ENCODE results near the gene DDAH2. TPM values are rescaled to one million over a fixed set of nuclear protein-coding genes. Genes with fewer than 3 reads are reported as not detected.
A peak's percentile ranks its signal among the peaks of the same experiment; 100 is the strongest.

The DDAH2 gene
- total RNA-seq (ENCODE audit: unreplicated experiment) = 145 TPM
- long read RNA-seq, transcript DDAH2-213 (7 exons, 1,688 nt) = major isoform, 92 of 114 reads
- long read RNA-seq, transcript DDAH2-211 (7 exons, 1,330 nt) = minor isoform, 8 of 114 reads
- long read RNA-seq, partial matches to known transcripts = 0 of 114 reads
- long read RNA-seq, other reads (novel, unspliced or antisense) = 8 of 114 reads

- H3K36me3 Mint-ChIP-seq (ENCODE audit: low read depth, unreplicated experiment) = peaks cover 43% of the 10 kb centered on the region
- TF ChIP-seq CTCF (IDR thresholded peaks at IDR 0.05; ENCODE audit: unreplicated experiment) = no peak
These were observed at the start of gene DDAH2 for GRCh38 chr6:31728767-31729514. DDAH2 (minus strand) TSS chr6:31729299; CDS start chr6:31729161, 138 bp downstream.

GRCh38 chr6:31778193-31778592 lies 49.1 kb upstream of the DDAH2 start:
- DNase-seq (ENCODE audit: low spot score) = no peak
- H3K27ac Mint-ChIP-seq (ENCODE audit: unreplicated experiment) = no peak overlapping the region
- no peak for TF ChIP-seq CTCF (IDR thresholded peaks at IDR 0.05; ENCODE audit: unreplicated experiment)
- H3K4me1 Mint-ChIP-seq (ENCODE audit: unreplicated experiment) = no peaks in the 10 kb centered on the region
- peaks cover 2% of the 10 kb centered on the region for H3K27me3 Mint-ChIP-seq (ENCODE audit: unreplicated experiment)
- peaks cover 5% of the 10 kb centered on the region for H3K36me3 Mint-ChIP-seq (ENCODE audit: low read depth, unreplicated experiment)
- H3K9me3 Mint-ChIP-seq (ENCODE audit: unreplicated experiment) = no peaks in the 10 kb centered on the region
- H3K4me3 Mint-ChIP-seq (ENCODE audit: unreplicated experiment) = no peak overlapping the region

More at GRCh38 chr6:31728767-31729514, at the start of gene DDAH2:
- Mint-ChIP-seq H3K27ac (ENCODE audit: unreplicated experiment) (peak within 1 kb of the TSS; percentile 91), H3K4me1 (ENCODE audit: unreplicated experiment) (peaks cover 43% of the 10 kb centered on the region), H3K9me3 (ENCODE audit: unreplicated experiment) (no peaks in the 10 kb centered on the region), H3K27me3 (ENCODE audit: unreplicated experiment) (peaks cover 11% of the 10 kb centered on the region), H3K4me3 (ENCODE audit: unreplicated experiment) (peak within 1 kb of the TSS; percentile 98)
- DNase-seq (ENCODE audit: low spot score) = no peak

- no peaks in the 10 kb centered on the region for H3K9me3 Mint-ChIP-seq (ENCODE audit: unreplicated experiment)
- no peak for DNase-seq (ENCODE audit: low spot score)
- no peak overlapping the region for H3K27ac Mint-ChIP-seq (ENCODE audit: unreplicated experiment)
- H3K4me1 Mint-ChIP-seq (ENCODE audit: unreplicated experiment) = no peaks in the 10 kb centered on the region
- TF ChIP-seq CTCF (IDR thresholded peaks at IDR 0.05; ENCODE audit: unreplicated experiment) = no peak
- H3K27me3 Mint-ChIP-seq (ENCODE audit: unreplicated experiment) = peaks cover 2% of the 10 kb centered on the region
- H3K4me3 Mint-ChIP-seq (ENCODE audit: unreplicated experiment) = no peak overlapping the region
- peaks cover 1% of the 10 kb centered on the region for H3K36me3 Mint-ChIP-seq (ENCODE audit: low read depth, unreplicated experiment)
These were observed 48.6 kb upstream of the DDAH2 start for GRCh38 chr6:31777667-31778050.

GRCh38 chr6:31776989-31777666 lies 48.0 kb upstream of the DDAH2 start, which contains the start of gene VWA7:
VWA7 (minus strand) TSS chr6:31777328; CDS start chr6:31776779, 549 bp downstream.
- H3K4me1 Mint-ChIP-seq (ENCODE audit: unreplicated experiment) = no peaks in the 10 kb centered on the region
- H3K27ac Mint-ChIP-seq (ENCODE audit: unreplicated experiment) = no peak within 1 kb of the TSS
- peaks cover 2% of the 10 kb centered on the region for H3K27me3 Mint-ChIP-seq (ENCODE audit: unreplicated experiment)
- H3K9me3 Mint-ChIP-seq (ENCODE audit: unreplicated experiment) = no peaks in the 10 kb centered on the region
- no peak within 1 kb of the TSS for H3K4me3 Mint-ChIP-seq (ENCODE audit: unreplicated experiment)
- TF ChIP-seq CTCF (IDR thresholded peaks at IDR 0.05; ENCODE audit: unreplicated experiment) = no peak
- H3K36me3 Mint-ChIP-seq (ENCODE audit: low read depth, unreplicated experiment) = no peaks in the 10 kb centered on the region
- DNase-seq (ENCODE audit: low spot score) = no peak
